GM19438 (cell line): ENCODE data around the gene LATS2.

Experiments
- ATAC-seq: cut with Tn5 transposase; IDR thresholded peaks from one replicate; pipeline ENCODE4 v1.9.1; 2021; ENCODE audit warnings: low read depth; ENCODE audit not compliant: unreplicated experiment

Gene LATS2

GRCh38 chr13:20923272-20923671, 138.1 kb downstream of the LATS2 start:
- ATAC-seq, result no peak
